H1 (cell line): ENCODE measurements around the gene LRRC42. TPM values are rescaled to one million over a fixed set of nuclear protein-coding genes. Genes with fewer than 3 reads are reported as not detected.

ENCODE experiments used
- CTCF ChIA-PET: fragments of 300-600 bp; sonication (Branson Sonifier 250); formaldehyde crosslinking; loops from one replicate; lab custom pipeline; 2021; ENCODE audit not compliant: partially characterized antibody; lab: Charles Lee
- POLR2A ChIA-PET: fragments of 300-600 bp; sonication (Branson Sonifier 250); formaldehyde crosslinking; loops from one replicate; lab custom pipeline; 2021; ENCODE audit warnings: inconsistent platforms; ENCODE audit not compliant: partially characterized antibody; lab: Charles Lee
- DNase-seq, 2 experiments: peaks; one replicate each; pipeline versions ENCODE4 v3.0.0 to v3.0.0-alpha.2; 2010 to 2022; ENCODE audit warnings: low spot score in 2 of 2, low read depth in 1 of 2, mixed read lengths in 1 of 2
- FAIRE-seq: peaks from 2 replicates; lab custom pipeline; 2011; peaks lifted over from hg19 to GRCh38; lab: Jason Lieb, UNC
- H2AFZ ChIP-seq: 2 replicates; pipeline ENCODE4 v1.8.1; 2012; ENCODE audit warnings: low read length, inconsistent platforms
- H2AK5ac ChIP-seq: 2 replicates; pipeline ENCODE4 v1.6.1; 2013; ENCODE audit warnings: low read depth, low read length
- H2BK120ac ChIP-seq: replicated peaks from 2 replicates; pipeline ENCODE3; 2013; ENCODE audit warnings: low read depth, low read length, inconsistent platforms
- H2BK12ac ChIP-seq: 2 replicates; pipeline ENCODE4 v1.6.1; 2013; ENCODE audit warnings: low read depth, low read length
- H2BK15ac ChIP-seq: 2 replicates; pipeline ENCODE4 v1.6.1; 2013; ENCODE audit warnings: low read length
- H2BK20ac ChIP-seq: 2 replicates; pipeline ENCODE4 v1.6.1; 2013; ENCODE audit warnings: low read length
- H2BK5ac ChIP-seq: 2 replicates; pipeline ENCODE4 v1.6.1; 2013; ENCODE audit warnings: low read depth, low read length
- H3K14ac ChIP-seq: 2 replicates; pipeline ENCODE4 v1.6.1; 2013; ENCODE audit warnings: inconsistent platforms; ENCODE audit not compliant: insufficient read length
- H3K18ac ChIP-seq: 2 replicates; pipeline ENCODE4 v1.6.1; 2013; ENCODE audit warnings: low read length; ENCODE audit errors: extremely low read depth
- H3K23ac ChIP-seq: 2 replicates; pipeline ENCODE4 v1.6.1; 2013; ENCODE audit warnings: inconsistent platforms; ENCODE audit not compliant: insufficient read length
- H3K23me2 ChIP-seq: 2 replicates; pipeline ENCODE4 v1.6.1; 2013; ENCODE audit warnings: low read depth, low read length
- H3K27ac ChIP-seq: 2 replicates; pipeline ENCODE4 v1.6.1; 2011; ENCODE audit warnings: low read depth, low read length, inconsistent platforms
- H3K27me3 ChIP-seq, 4 experiments: replicated peaks in 1 of 4; 1 replicate in 1 of 4; 2 replicates in 3 of 4; pipeline versions ENCODE4 v1.6.1 to v1.8.1; 2011 to 2013; ENCODE audit warnings: low read length in 3 of 4, mild to moderate bottlenecking in 3 of 4, inconsistent platforms in 2 of 4, mixed read lengths in 2 of 4, moderate library complexity in 1 of 4; ENCODE audit not compliant: control insufficient read depth in 3 of 4, insufficient read depth in 3 of 4; ENCODE audit errors: extremely low read depth in 1 of 4
- H3K36me3 ChIP-seq, 4 experiments: 2 replicates each; pipeline versions ENCODE4 v1.6.1 to v1.8.1; 2011 to 2013; ENCODE audit warnings: mild to moderate bottlenecking in 4 of 4, low read length in 3 of 4, moderate library complexity in 2 of 4, control low read depth in 1 of 4, inconsistent platforms in 1 of 4; ENCODE audit not compliant: insufficient read depth in 4 of 4, control insufficient read depth in 2 of 4
- H3K4ac ChIP-seq: replicated peaks from 2 replicates; pipeline ENCODE3; 2013; ENCODE audit warnings: low read length, low read depth, mixed read lengths, inconsistent platforms; ENCODE audit not compliant: insufficient read length
- H3K4me1 ChIP-seq, 4 experiments: replicated peaks in 1 of 4; 1 replicate in 1 of 4; 2 replicates in 3 of 4; pipeline versions ENCODE4 v1.6.1 to v1.8.1; 2011 to 2013; ENCODE audit warnings: low read length in 3 of 4, inconsistent platforms in 2 of 4, mixed read lengths in 1 of 4; ENCODE audit not compliant: insufficient read depth in 4 of 4, control insufficient read depth in 3 of 4
- H3K4me2 ChIP-seq, 2 experiments: 2 replicates each; pipeline versions ENCODE4 v1.6.1 to v1.8.1; 2011 to 2013; ENCODE audit warnings: low read depth in 2 of 2, low read length in 2 of 2, control low read depth in 1 of 2, inconsistent platforms in 1 of 2, mild to moderate bottlenecking in 1 of 2; ENCODE audit not compliant: insufficient read depth in 1 of 2
- H3K4me3 ChIP-seq, 4 experiments: fragments of 200-600, 300-600 bp in 1 of 4; sonication (generic), shearing (Covaris generic), sonication (Bioruptor Twin) in 1 of 4; 2 replicates each; pipeline versions ENCODE4 v1.5.1 to v1.8.1; 2011 to 2016; ENCODE audit warnings: low read length in 4 of 4, low read depth in 3 of 4, control low read depth in 2 of 4, inconsistent platforms in 2 of 4, mild to moderate bottlenecking in 2 of 4, mixed read lengths in 1 of 4, moderate library complexity in 1 of 4; ENCODE audit not compliant: insufficient read depth in 2 of 4; ENCODE audit errors: extremely low read depth in 1 of 4
- H3K56ac ChIP-seq: replicated peaks from 2 replicates; pipeline ENCODE3; 2013; ENCODE audit warnings: low read depth, mild to moderate bottlenecking, mixed read lengths, low read length, inconsistent platforms; ENCODE audit not compliant: insufficient read length
- H3K79me1 ChIP-seq: 2 replicates; pipeline ENCODE4 v1.6.1; 2013; ENCODE audit warnings: low read depth, low read length, control low read depth
- H3K79me2 ChIP-seq, 2 experiments: 2 replicates each; pipeline versions ENCODE4 v1.6.1 to v1.8.1; 2012 to 2013; ENCODE audit warnings: low read length in 2 of 2, mild to moderate bottlenecking in 2 of 2, inconsistent platforms in 1 of 2; ENCODE audit not compliant: insufficient read depth in 2 of 2, control insufficient read depth in 1 of 2
- H3K9ac ChIP-seq, 4 experiments: replicated peaks in 1 of 4; 1 replicate in 1 of 4; 2 replicates in 3 of 4; pipeline versions ENCODE4 v1.6.1 to v1.8.1; 2011 to 2013; ENCODE audit warnings: low read depth in 3 of 4, low read length in 3 of 4, control low read depth in 2 of 4, mild to moderate bottlenecking in 2 of 4, moderate library complexity in 2 of 4, inconsistent platforms in 1 of 4; ENCODE audit errors: extremely low read depth in 1 of 4
- H3K9me3 ChIP-seq, 2 experiments: 2 replicates each; pipeline versions ENCODE4 v1.6.1 to v1.8.1; 2012 to 2013; ENCODE audit warnings: mild to moderate bottlenecking in 2 of 2, moderate library complexity in 2 of 2, control low read depth in 1 of 2, inconsistent platforms in 1 of 2, low read depth in 1 of 2, low read length in 1 of 2, mixed read lengths in 1 of 2; ENCODE audit not compliant: insufficient read depth in 2 of 2
- H4K20me1 ChIP-seq, 2 experiments: replicated peaks in 1 of 2; 2 replicates each; pipeline versions ENCODE3 to v1.8.1; 2011 to 2013; ENCODE audit warnings: inconsistent platforms in 2 of 2, low read length in 2 of 2, mild to moderate bottlenecking in 1 of 2; ENCODE audit not compliant: insufficient read depth in 2 of 2, control insufficient read depth in 1 of 2
- H4K5ac ChIP-seq: 2 replicates; pipeline ENCODE4 v1.6.1; 2013; ENCODE audit warnings: low read length, low read depth, mixed read lengths, inconsistent platforms; ENCODE audit not compliant: insufficient read length
- H4K8ac ChIP-seq: 2 replicates; pipeline ENCODE4 v1.8.0; 2013; ENCODE audit warnings: mild to moderate bottlenecking, moderate library complexity, low read length, inconsistent platforms; ENCODE audit not compliant: insufficient read depth; ENCODE audit errors: extremely low read depth
- H4K91ac ChIP-seq: replicated peaks from 2 replicates; pipeline ENCODE3; 2013; ENCODE audit warnings: low read length, mixed read lengths, inconsistent platforms; ENCODE audit not compliant: insufficient read length
- ASH2L ChIP-seq: fragments of 200-600, 300-600 bp; sonication (generic); IDR thresholded peaks from one replicate; pipeline ENCODE4 v1.7.1; 2017; ENCODE audit warnings: low read length
- E2F6 ChIP-seq: IDR thresholded peaks from 2 replicates; pipeline ENCODE4 v1.6.1; 2012; ENCODE audit warnings: inconsistent platforms
- EZH2 ChIP-seq: fragments of 200-600 bp; sonication (generic); IDR thresholded peaks from 2 replicates; pipeline ENCODE4 v1.7.1; 2012; ENCODE audit warnings: low read depth, mild to moderate bottlenecking, moderate library complexity, low read length, inconsistent platforms; ENCODE audit not compliant: severe bottlenecking
- GABPA ChIP-seq: IDR thresholded peaks from 2 replicates; pipeline ENCODE4 v1.6.1; 2011; ENCODE audit warnings: mild to moderate bottlenecking, low read length, moderate library complexity, borderline replicate concordance; ENCODE audit not compliant: insufficient read depth
- HDAC2 ChIP-seq, 2 experiments: fragments of 300-600 bp in 1 of 2; sonication (generic) in 1 of 2; IDR thresholded peaks; 2 replicates each; pipeline ENCODE4 v1.6.1; 2011 to 2012; ENCODE audit warnings: low read depth in 2 of 2, low read length in 2 of 2, mild to moderate bottlenecking in 2 of 2, moderate library complexity in 2 of 2, borderline replicate concordance in 1 of 2, inconsistent platforms in 1 of 2
- MAFK ChIP-seq: IDR thresholded peaks from 2 replicates; pipeline ENCODE4 v1.6.1; 2012; ENCODE audit warnings: low read depth, mild to moderate bottlenecking, improper control_type of control experiment, low read length
- POLR2A ChIP-seq, 2 experiments: IDR thresholded peaks; 1 replicate in 1 of 2; 2 replicates in 1 of 2; pipeline ENCODE4 v1.6.1; 2011; ENCODE audit warnings: low read depth in 2 of 2, low read length in 2 of 2, mild to moderate bottlenecking in 2 of 2; ENCODE audit errors: control extremely low read depth in 1 of 2
- POLR2AphosphoS5 ChIP-seq: IDR thresholded peaks from 2 replicates; pipeline ENCODE4 v1.6.1; 2011; ENCODE audit warnings: low read depth, low read length
- SAP30 ChIP-seq: fragments of 300-600 bp; sonication (generic); IDR thresholded peaks from 2 replicates; pipeline ENCODE4 v1.7.1; 2012; ENCODE audit warnings: low read length, moderate library complexity, mild to moderate bottlenecking, inconsistent platforms; ENCODE audit not compliant: insufficient read depth, insufficient replicate concordance
- YY1 ChIP-seq: IDR thresholded peaks from 2 replicates; pipeline ENCODE4 v1.6.1; 2011; ENCODE audit warnings: low read depth, mild to moderate bottlenecking, low read length
- WGBS, 2 experiments: shearing (Covaris generic) in 1 of 2; methylation state at CpG; one replicate each; pipeline versions ENCODE4 v1.1.6 to v1.1.7; 2013 to 2015; ENCODE audit warnings: low lambda C conversion rate in 2 of 2, mixed read lengths in 2 of 2, inconsistent platforms in 1 of 2, low coverage in 1 of 2, missing lambda C conversion rate in 1 of 2; ENCODE audit not compliant: insufficient replicate concordance in 2 of 2, insufficient coverage in 1 of 2, insufficient read length in 1 of 2; ENCODE audit errors: extremely low coverage in 1 of 2, missing lambda C conversion rate in 1 of 2; 5-methylcytosine and 5-hydroxymethylcytosine counted together
- polyA plus RNA-seq, 7 experiments: library from polyadenylated mRNA; depleted of rRNA in 3 of 7; stranded (reverse) in 5 of 7; unstranded in 2 of 7; fragments of >200 nt in 5 of 7; fragments of 200-250 nt in 2 of 7; gene quantifications; 1 replicate in 5 of 7; 2 replicates in 1 of 7; 4 replicates in 1 of 7; pipeline versions ENCODE4 v1.2.1 to v1.2.3, GENCODE V29; 2011 to 2013; ENCODE audit warnings: missing spikeins in 2 of 7, mixed read lengths in 2 of 7
- total RNA-seq: library from RNA; stranded (reverse); fragmentation: NEBNext Ultra II Directional; extraction: Animal tissue kit (Norgen Biotek cat#: 25700); gene quantifications from 2 replicates; pipeline ENCODE4 v1.2.1, GENCODE V29; 2021

LRRC42 gene
- total and polyA plus RNA-seq, 2 of the 8 experiments (the other 6 are each of a cell fraction or from before 2014, with no cell fraction given) = 38.2 to 54.1 TPM

- Histone ChIP-seq H3K9me3 (no peaks in the 10 kb centered on the region), H3K18ac (no peak overlapping the region), H2AK5ac (no peak overlapping the region), H3K79me2 (no peaks in the 10 kb centered on the region), H3K23ac (no peak overlapping the region), H3K14ac (no peak overlapping the region), H2AFZ (no peak overlapping the region), H3K36me3 (no peaks in the 10 kb centered on the region), H2BK20ac (no peak overlapping the region), H3K27me3 (no peaks in the 10 kb centered on the region), H4K91ac (no peak overlapping the region), H2BK5ac (no peak overlapping the region), H3K56ac (no peak overlapping the region), H3K4me3 (no peak overlapping the region), H2BK12ac (no peak overlapping the region), H4K5ac (no peak overlapping the region), H4K8ac (no peak overlapping the region), H3K23me2 (no peaks in the 10 kb centered on the region), H4K20me1 (no peaks in the 10 kb centered on the region), H3K79me1 (no peaks in the 10 kb centered on the region), H3K27ac (no peak overlapping the region), H3K4me1 (peaks cover 0 to 2% (median 0%) of the 10 kb centered on the region in 4 experiments; a peak in 2 of 7 replicates), H2BK15ac (no peak overlapping the region), H2BK120ac (no peak overlapping the region), H3K4me2 (no peak overlapping the region), H3K4ac (no peak overlapping the region), H3K9ac (no peak overlapping the region)
- DNase-seq = no peak
- TF ChIP-seq HDAC2 (IDR thresholded peaks at IDR 0.05; ENCODE audit: borderline replicate concordance in 1 of 2, low read depth in 2 of 2, low read length in 2 of 2) (no peak), E2F6 (no peak), POLR2A (IDR thresholded peaks at IDR 0.05; ENCODE audit: control extremely low read depth in 1 of 2, low read depth in 2 of 2, low read length in 2 of 2) (no peak), MAFK (no peak), GABPA (no peak), ASH2L (no peak), POLR2AphosphoS5 (no peak), EZH2 (no peak), YY1 (no peak), SAP30 (no peak)
- ChIA-PET POLR2A (interaction anchor here (0.7 kb wide), 1 partner anchor 518 kb away, joined by 3 read pairs; no protein-coding TSS in a partner anchor), CTCF (interaction anchor here (0.9 kb wide), 1 partner anchor 105 kb away, joined by 3 read pairs; no protein-coding TSS in a partner anchor)
- FAIRE-seq = no peak
- 91% methylated on average over 8 of the region's 8 CpGs; no CpG with 5 or more reads in 1 of the 2 experiments for WGBS, 2 experiments
Observed at GRCh38 chr1:53905509-53905908, 40.6 kb upstream of the LRRC42 start.
